HG03135 (cell line): ENCODE data around the gene PLIN4.

ENCODE experiments used
- ATAC-seq: cut with Tn5 transposase; IDR thresholded peaks from one replicate; pipeline ENCODE4 v1.9.1; 2021; ENCODE audit warnings: mild to moderate bottlenecking, moderate library complexity; ENCODE audit not compliant: unreplicated experiment

PLIN4 gene

GRCh38 chr19:4456843-4457653 lies 61.2 kb downstream of the PLIN4 start:
- peak; percentile 18 for ATAC-seq

GRCh38 chr19:4456476-4456842 lies 61.8 kb downstream of the PLIN4 start:
- no peak for ATAC-seq

- no peak for ATAC-seq
These were observed 62.4 kb downstream of the PLIN4 start for GRCh38 chr19:4455719-4456475.

- ATAC-seq, result no peak
These were observed 63.3 kb downstream of the PLIN4 start for GRCh38 chr19:4454747-4455718.

- no peak for ATAC-seq
These were observed 64.8 kb downstream of the PLIN4 start for GRCh38 chr19:4453232-4454179.

- no peak for ATAC-seq
These were observed 65.9 kb downstream of the PLIN4 start for GRCh38 chr19:4452230-4452990.
